Mesendoderm (in vitro differentiated cells): Measurements from ENCODE around the gene ZNF227. TPM values are rescaled to one million over a fixed set of nuclear protein-coding genes. Genes with fewer than 3 reads are reported as not detected.
A peak's percentile ranks its signal among the peaks of the same experiment; 100 is the strongest.
"Not testable (repeated sequence)": the region's sequence is repeated elsewhere in the genome, so short reads cannot be mapped to it uniquely, and the experiment has no call there.

ENCODE experiments used
- DNase-seq: peaks from one replicate; pipeline ENCODE4 v3.0.0; 2013
- H2AK5ac ChIP-seq: 2 replicates; pipeline ENCODE4 v1.6.1; 2013; ENCODE audit warnings: low read length, inconsistent platforms
- H2BK120ac ChIP-seq: 2 replicates; pipeline ENCODE4 v1.6.1; 2013; ENCODE audit warnings: low read depth, mild to moderate bottlenecking, low read length, moderate library complexity, mixed read lengths
- H2BK15ac ChIP-seq: replicated peaks from 2 replicates; pipeline ENCODE4 v1.6.1; 2013; ENCODE audit warnings: low read depth, mild to moderate bottlenecking, moderate library complexity
- H2BK5ac ChIP-seq: 2 replicates; pipeline ENCODE4 v1.6.1; 2013; ENCODE audit warnings: low read length, inconsistent platforms
- H3K18ac ChIP-seq: 2 replicates; pipeline ENCODE4 v1.6.1; 2013; ENCODE audit warnings: mild to moderate bottlenecking, low read length, mixed read lengths
- H3K23ac ChIP-seq: one replicate; pipeline ENCODE4 v1.6.1; 2013; ENCODE audit warnings: low read length
- H3K27ac ChIP-seq: 2 replicates; pipeline ENCODE4 v1.5.1; 2013; ENCODE audit warnings: low read depth, mild to moderate bottlenecking, inconsistent platforms, low read length, moderate library complexity
- H3K27me3 ChIP-seq: 2 replicates; pipeline ENCODE4 v1.6.1; 2013; ENCODE audit warnings: low read length, control low read depth, mild to moderate bottlenecking, inconsistent platforms; ENCODE audit not compliant: insufficient read depth, poor library complexity
- H3K36me3 ChIP-seq: 2 replicates; pipeline ENCODE4 v1.6.1; 2013; ENCODE audit warnings: low read length, inconsistent platforms; ENCODE audit not compliant: control insufficient read depth, insufficient read depth
- H3K4ac ChIP-seq: one replicate; pipeline ENCODE4 v1.6.1; 2013; ENCODE audit warnings: low read depth, mild to moderate bottlenecking, low read length, moderate library complexity
- H3K4me1 ChIP-seq: 2 replicates; pipeline ENCODE4 v1.6.1; 2013; ENCODE audit warnings: low read depth, low read length, inconsistent platforms; ENCODE audit not compliant: control insufficient read depth
- H3K4me2 ChIP-seq: 2 replicates; pipeline ENCODE4 v1.6.1; 2013; ENCODE audit warnings: low read length
- H3K4me3 ChIP-seq: 2 replicates; pipeline ENCODE4 v1.5.1; 2013; ENCODE audit warnings: mild to moderate bottlenecking, low read length
- H3K56ac ChIP-seq: one replicate; pipeline ENCODE4 v1.6.1; 2013; ENCODE audit warnings: low read length
- H3K79me1 ChIP-seq: 2 replicates; pipeline ENCODE4 v1.6.1; 2013; ENCODE audit warnings: low read length, inconsistent platforms
- H3K79me2 ChIP-seq: 2 replicates; pipeline ENCODE4 v1.6.1; 2013; ENCODE audit warnings: mild to moderate bottlenecking, low read length; ENCODE audit not compliant: control insufficient read depth, insufficient read depth
- H3K9ac ChIP-seq: 2 replicates; pipeline ENCODE4 v1.6.1; 2013; ENCODE audit warnings: low read length, inconsistent platforms
- H4K5ac ChIP-seq: one replicate; pipeline ENCODE4 v1.6.1; 2013; ENCODE audit warnings: low read length
- H4K8ac ChIP-seq: one replicate; pipeline ENCODE4 v1.6.1; 2013; ENCODE audit warnings: low read depth, mild to moderate bottlenecking, control low read depth, low read length, moderate library complexity
- WGBS: extraction: QIAGEN DNeasy Blood & Tissue Kit; methylation state at CpG from one replicate; pipeline ENCODE4 v1.1.7; 2013; ENCODE audit warnings: low lambda C conversion rate, missing lambda C conversion rate; ENCODE audit not compliant: insufficient coverage; ENCODE audit errors: extremely low coverage; 5-methylcytosine and 5-hydroxymethylcytosine counted together
- polyA plus RNA-seq, 2 experiments: library from polyadenylated mRNA; stranded (reverse); fragments of 200-250 nt; gene quantifications; one replicate each; pipeline ENCODE4 v1.2.3, GENCODE V29; 2013

Gene ZNF227
- polyA plus RNA-seq (2013, experiment 1 of 2), result 10.0 TPM
- 9.6 TPM for polyA plus RNA-seq (2013, experiment 2 of 2)

GRCh38 chr19:44212250-44212865 is at the start of gene ZNF227:
Gene ZNF227 (plus strand): TSS chr19:44212532. CDS start chr19:44217793, 5,261 bp downstream.
- Histone ChIP-seq H3K27me3 (no peaks in the 10 kb centered on the region), H4K5ac (no peak within 1 kb of the TSS), H2BK15ac (no peak within 1 kb of the TSS), H3K9ac (peak within 1 kb of the TSS; percentile 62), H3K27ac (no peak within 1 kb of the TSS), H3K56ac (peak within 1 kb of the TSS; percentile 76), H3K4me3 (peak within 1 kb of the TSS; percentile 69), H3K18ac (peak within 1 kb of the TSS; percentile 92), H3K36me3 (no peaks in the 10 kb centered on the region), H3K23ac (no peak within 1 kb of the TSS), H3K79me2 (no peaks in the 10 kb centered on the region), H2BK5ac (no peak within 1 kb of the TSS), H2AK5ac (no peak within 1 kb of the TSS), H3K4ac (peak within 1 kb of the TSS; percentile 31), H3K4me1 (no peaks in the 10 kb centered on the region), H3K4me2 (peak within 1 kb of the TSS; percentile 46), H2BK120ac (no peak within 1 kb of the TSS), H3K79me1 (no peaks in the 10 kb centered on the region), H4K8ac (no peak within 1 kb of the TSS)
- no CpG with 5 or more reads among the region's 37 CpGs for WGBS
- DNase-seq, result peak; percentile 99

- Histone ChIP-seq H3K36me3 (peaks cover 2% of the 10 kb centered on the region), H4K8ac (no peak overlapping the region), H2BK5ac (no peak overlapping the region), H3K27ac (no peak overlapping the region), H3K9ac (no peak overlapping the region), H3K4me3 (no peak overlapping the region), H3K79me2 (peaks cover 3% of the 10 kb centered on the region), H2BK15ac (no peak overlapping the region), H3K79me1 (peaks cover 2% of the 10 kb centered on the region), H2BK120ac (no peak overlapping the region), H3K18ac (no peak overlapping the region), H3K27me3 (no peaks in the 10 kb centered on the region), H3K4me1 (no peaks in the 10 kb centered on the region), H3K4me2 (no peak overlapping the region), H3K4ac (no peak overlapping the region), H4K5ac (no peak overlapping the region), H2AK5ac (no peak overlapping the region), H3K23ac (no peak overlapping the region), H3K56ac (no peak overlapping the region)
- WGBS, result no CpG with 5 or more reads among the region's 2 CpGs
- DNase-seq, result no peak
Measured at GRCh38 chr19:44163789-44164188, 48.5 kb upstream of the ZNF227 start.

GRCh38 chr19:44164327-44164672 is 48.0 kb upstream of the ZNF227 start:
- Histone ChIP-seq H3K79me2 (peaks cover 3% of the 10 kb centered on the region), H3K4ac (no peak overlapping the region), H3K9ac (peak overlapping the region; percentile 44), H4K8ac (no peak overlapping the region), H3K27me3 (no peaks in the 10 kb centered on the region), H2BK5ac (no peak overlapping the region), H3K18ac (no peak overlapping the region), H3K79me1 (peaks cover 2% of the 10 kb centered on the region), H3K23ac (no peak overlapping the region), H3K4me3 (peak overlapping the region; percentile 37), H3K56ac (no peak overlapping the region), H3K4me2 (peak overlapping the region; percentile 12), H3K27ac (no peak overlapping the region), H2BK120ac (no peak overlapping the region), H2AK5ac (no peak overlapping the region), H3K36me3 (peaks cover 2% of the 10 kb centered on the region), H4K5ac (no peak overlapping the region), H3K4me1 (no peaks in the 10 kb centered on the region), H2BK15ac (no peak overlapping the region)
- DNase-seq, result no peak
- WGBS, result no CpG with 5 or more reads among the region's 3 CpGs

- WGBS, result no CpG with 5 or more reads among the region's 32 CpGs
- Histone ChIP-seq H3K79me1 (peaks cover 3% of the 10 kb centered on the region), H3K27ac (no peak within 1 kb of the TSS), H2BK15ac (no peak within 1 kb of the TSS), H3K56ac (peak within 1 kb of the TSS; percentile 87), H3K27me3 (no peaks in the 10 kb centered on the region), H3K36me3 (peaks cover 2% of the 10 kb centered on the region), H3K4me2 (peak within 1 kb of the TSS; percentile 65), H2BK5ac (no peak within 1 kb of the TSS), H3K4ac (peak within 1 kb of the TSS; percentile 85), H3K9ac (peak within 1 kb of the TSS; percentile 81), H2AK5ac (no peak within 1 kb of the TSS), H4K5ac (no peak within 1 kb of the TSS), H3K23ac (no peak within 1 kb of the TSS), H3K4me1 (no peaks in the 10 kb centered on the region), H3K18ac (peak within 1 kb of the TSS; percentile 91), H2BK120ac (no peak within 1 kb of the TSS), H3K4me3 (peak within 1 kb of the TSS; percentile 77), H4K8ac (peak within 1 kb of the TSS; percentile 70), H3K79me2 (peaks cover 3% of the 10 kb centered on the region)
- DNase-seq, result peak; percentile 98
Measured at GRCh38 chr19:44164673-44165512, 47.4 kb upstream of the ZNF227 start, which contains the start of gene ZNF226. Gene ZNF226 (plus strand): TSS chr19:44165100. CDS start chr19:44170081, 4,981 bp downstream.

- H3K27me3 ChIP-seq, H3K4me2 ChIP-seq, H4K5ac ChIP-seq, H3K4me3 ChIP-seq, H4K8ac ChIP-seq, H2BK15ac ChIP-seq, H3K56ac ChIP-seq, H3K27ac ChIP-seq, H3K79me1 ChIP-seq, H3K18ac ChIP-seq, DNase-seq, H3K79me2 ChIP-seq, H3K23ac ChIP-seq, H2BK120ac ChIP-seq, H2BK5ac ChIP-seq, H2AK5ac ChIP-seq, H3K4me1 ChIP-seq, H3K4ac ChIP-seq, H3K9ac ChIP-seq: not testable (repeated sequence)
- peaks cover 17% of the 10 kb centered on the region for H3K36me3 ChIP-seq
- no CpG with 5 or more reads among the region's 6 CpGs for WGBS
Measured at GRCh38 chr19:44170660-44171059, 41.7 kb upstream of the ZNF227 start.
